Omental fat pad (tissue), 4 donors: Measurements from ENCODE around the gene CDH23. TPM values are rescaled to one million over a fixed set of nuclear protein-coding genes. Genes with fewer than 3 reads are reported as not detected.

Source experiments
- ATAC-seq: fragments of 150-250 bp; one replicate; pipeline ENCODE4 v1.9.1; 2016; ENCODE audit warnings: mild to moderate bottlenecking, moderate library complexity; ENCODE audit not compliant: low FRiP score
- DNase-seq: peaks from one replicate; pipeline ENCODE4 v3.0.0-alpha.2; 2019; ENCODE audit warnings: low spot score
- CTCF ChIP-seq, 3 donors: fragments of 450-650 bp; IDR thresholded peaks; one replicate each; pipeline ENCODE4 v1.5.1; 2016 to 2017; ENCODE audit warnings: antibody characterized with exemption in 3 of 3, mild to moderate bottlenecking in 3 of 3, moderate library complexity in 2 of 3
- total RNA-seq, 4 donors: library from RNA; depleted of rRNA; stranded (reverse); fragments of >200 nt; gene quantifications; one replicate each; pipeline ENCODE4 v1.1.0, GENCODE V29; 2016

The CDH23 gene
- total RNA-seq, 4 donors from 2014 or later: 25.3 to 41.9 (median 34.4) TPM

GRCh38 chr10:71761541-71762113 is 364.9 kb downstream of the CDH23 start:
- no peak for TF ChIP-seq CTCF (IDR thresholded peaks at IDR 0.05)
- DNase-seq (no peak), ATAC-seq (no peak)

- no peak for TF ChIP-seq CTCF (IDR thresholded peaks at IDR 0.05)
- ATAC-seq: no peak
- DNase-seq: no peak
These were observed 365.6 kb downstream of the CDH23 start for GRCh38 chr10:71762324-71762723.

- ATAC-seq (no peak), DNase-seq (no peak)
- TF ChIP-seq CTCF (IDR thresholded peaks at IDR 0.05): no peak
These were observed 366.8 kb downstream of the CDH23 start for GRCh38 chr10:71763352-71764127.

- DNase-seq (no peak), ATAC-seq (no peak)
- no peak for TF ChIP-seq CTCF (IDR thresholded peaks at IDR 0.05)
These were observed 368.6 kb downstream of the CDH23 start for GRCh38 chr10:71765176-71765904.

GRCh38 chr10:71765906-71766716 is 369.4 kb downstream of the CDH23 start:
- TF ChIP-seq CTCF (IDR thresholded peaks at IDR 0.05): no peak
- DNase-seq: no peak

GRCh38 chr10:71766717-71767419 is 370.1 kb downstream of the CDH23 start:
- peak; percentile 75 for ATAC-seq
- peak; percentile 56 for DNase-seq
- no peak for TF ChIP-seq CTCF (IDR thresholded peaks at IDR 0.05)

More at GRCh38 chr10:71765906-71766716, 369.4 kb downstream of the CDH23 start:
- ATAC-seq: no peak
